Measurements from ENCODE around the gene C6orf58.
"Not testable (repeated sequence)": the region's sequence is repeated elsewhere in the genome, so short reads cannot be mapped to it uniquely, and the experiment has no call there.

The C6orf58 gene

GRCh38 chr6:127592964-127593363, 16.0 kb downstream of the C6orf58 start:
- no peak for DNase-seq

DNA sequence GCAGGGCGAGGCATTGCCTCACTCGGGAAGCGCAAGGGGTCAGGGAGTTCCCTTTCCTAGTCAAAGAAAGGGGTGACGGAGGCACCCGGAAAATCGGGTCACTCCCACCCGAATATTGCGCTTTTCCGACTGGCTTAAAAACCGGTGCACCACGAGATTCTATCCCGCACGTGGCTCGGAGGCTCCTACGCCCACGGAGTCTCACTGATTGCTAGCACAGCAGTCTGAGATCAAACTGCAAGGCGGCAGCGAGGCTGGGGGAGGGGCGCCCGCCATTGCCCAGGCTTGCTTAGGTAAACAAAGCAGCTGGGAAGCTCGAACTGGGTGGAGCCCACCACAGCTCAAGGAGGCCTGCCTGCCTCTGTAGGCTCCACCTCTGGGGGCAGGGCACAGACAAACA, 16.5 kb downstream of the C6orf58 start:
- DNase-seq, result not testable (repeated sequence)

GRCh38 chr6:127606131-127606562, 29.2 kb downstream of the C6orf58 start:
- DNase-seq, result no peak

- no peak for DNase-seq
Observed at GRCh38 chr6:127608554-127609270, 31.7 kb downstream of the C6orf58 start.

DNA sequence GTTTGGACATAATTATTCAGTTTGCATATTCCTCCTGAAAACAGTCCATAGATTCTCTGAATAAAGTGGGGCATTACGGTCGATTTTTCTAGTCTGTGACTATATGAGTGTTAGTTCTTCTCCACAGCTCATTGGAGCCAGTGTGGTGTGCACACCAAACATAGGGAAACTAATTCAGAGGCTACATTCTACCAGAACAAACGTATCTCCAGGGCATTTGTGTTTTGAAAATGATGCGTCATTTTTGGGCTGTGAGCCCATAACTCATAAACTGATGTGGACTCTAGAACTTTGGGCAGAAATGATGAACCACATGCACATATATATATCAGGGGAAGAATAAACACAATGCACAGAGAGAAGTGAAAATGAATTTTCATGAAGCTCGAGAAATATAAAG, 41.8 kb downstream of the C6orf58 start:
- no peak for DNase-seq

GRCh38 chr6:127630800-127631199, 53.8 kb downstream of the C6orf58 start:
- no peak for DNase-seq

- DNase-seq, result no peak
Observed at GRCh38 chr6:127634178-127634577, 57.2 kb downstream of the C6orf58 start.

DNA sequence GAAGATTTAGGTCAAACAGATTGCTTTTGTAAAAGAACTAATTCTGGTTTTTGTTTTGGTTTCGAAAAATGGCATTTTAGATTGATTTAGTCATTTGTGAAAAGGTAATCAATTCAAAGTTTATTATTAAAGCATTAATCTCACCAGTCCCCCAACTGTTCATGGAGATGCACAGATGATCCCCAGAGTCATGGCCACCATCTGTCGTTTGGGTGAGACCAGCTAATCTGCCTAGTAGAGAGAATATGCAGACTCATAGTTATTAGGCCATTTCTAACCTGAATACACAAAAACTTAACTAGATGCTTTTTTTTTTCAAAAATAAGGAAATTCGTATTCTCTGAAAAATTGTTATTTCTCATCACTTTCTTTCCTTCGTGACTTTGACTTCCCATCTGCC, 58.1 kb downstream of the C6orf58 start:
- no peak for DNase-seq

DNA sequence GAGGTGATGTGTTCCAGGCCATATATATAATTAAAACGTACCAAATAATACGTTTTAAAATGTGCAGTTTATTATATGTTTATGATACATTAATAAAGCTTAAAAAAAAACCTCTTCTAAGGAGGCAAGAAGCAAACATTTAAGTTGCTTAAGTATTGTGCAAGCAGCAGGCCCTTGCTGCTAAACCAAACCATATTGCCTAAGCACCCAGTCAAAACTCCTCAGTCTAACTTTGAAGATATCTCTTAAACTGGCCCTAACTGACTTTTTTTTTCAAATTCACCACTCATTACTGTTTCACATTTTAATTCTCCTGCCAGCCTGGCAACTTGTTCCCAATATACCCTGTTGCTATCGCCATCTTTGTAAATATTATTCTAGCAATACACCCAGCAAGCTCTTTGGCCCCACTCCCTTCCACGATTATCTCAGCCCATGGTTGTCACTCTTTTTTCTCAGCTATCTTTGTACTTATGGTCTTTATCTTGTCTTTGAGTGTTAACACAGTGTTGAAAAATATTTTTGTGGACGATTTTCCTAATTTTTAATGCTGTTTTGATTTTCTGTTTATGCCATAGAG, 60.9 kb downstream of the C6orf58 start:
- DNase-seq, result no peak
